Thymus (tissue), 11 donors: ENCODE results near the gene KRTDAP. TPM values are rescaled to one million over a fixed set of nuclear protein-coding genes. Genes with fewer than 3 reads are reported as not detected.
"Not testable (repeated sequence)": the region's sequence is repeated elsewhere in the genome, so short reads cannot be mapped to it uniquely, and the experiment has no call there.

ENCODE experiments used
- DNase-seq, 9 donors: peaks; one replicate each; pipeline ENCODE4 v3.0.0-alpha.2; 2013; ENCODE audit warnings: low spot score in 9 of 9, low read depth in 6 of 9, missing footprints in 1 of 9
- H3K27ac ChIP-seq, 2 donors: one replicate each; pipeline ENCODE4 v1.5.1; 2013; ENCODE audit warnings: control low read depth in 1 of 2, low read depth in 1 of 2, low read length in 1 of 2, mild to moderate bottlenecking in 1 of 2, moderate library complexity in 1 of 2
- H3K27me3 ChIP-seq, 2 donors: one replicate each; pipeline ENCODE4 v1.5.1; 2013; ENCODE audit warnings: low read length in 1 of 2; ENCODE audit not compliant: control insufficient read depth in 2 of 2, insufficient read depth in 1 of 2
- H3K36me3 ChIP-seq, 2 donors: one replicate each; pipeline ENCODE4 v1.5.1; 2013; ENCODE audit warnings: low read length in 1 of 2, mild to moderate bottlenecking in 1 of 2, moderate library complexity in 1 of 2; ENCODE audit not compliant: control insufficient read depth in 2 of 2, insufficient read depth in 2 of 2
- H3K4me1 ChIP-seq, 2 donors: one replicate each; pipeline ENCODE4 v1.5.1; 2013; ENCODE audit warnings: low read length in 2 of 2; ENCODE audit not compliant: control insufficient read depth in 2 of 2, insufficient read depth in 2 of 2
- H3K4me3 ChIP-seq, 2 donors: one replicate each; pipeline ENCODE4 v1.5.1; 2013; ENCODE audit warnings: low read length in 2 of 2, control low read depth in 1 of 2, mild to moderate bottlenecking in 1 of 2
- H3K9me3 ChIP-seq, 2 donors: one replicate each; pipeline ENCODE4 v1.5.1; 2013; ENCODE audit warnings: low read length in 1 of 2, mild to moderate bottlenecking in 1 of 2; ENCODE audit not compliant: control insufficient read depth in 2 of 2, insufficient read depth in 1 of 2
- WGBS: extraction: QIAGEN DNeasy Blood & Tissue Kit; methylation state at CpG from one replicate; pipeline ENCODE4 v1.1.7; 2013; 5-methylcytosine and 5-hydroxymethylcytosine counted together
- polyA plus RNA-seq: library from polyadenylated mRNA; stranded (reverse); fragments of 200-250 nt; gene quantifications from one replicate; pipeline ENCODE4 v1.2.3, GENCODE V29; 2013
- total RNA-seq: library from RNA; stranded (reverse); fragments of 120-200 nt; gene quantifications from one replicate; pipeline ENCODE4 v1.2.4, GENCODE V29; 2013
- donor health status: healthy.

KRTDAP gene
- total and polyA plus RNA-seq, 2 donors, result 7.9 to 523 TPM

DNA sequence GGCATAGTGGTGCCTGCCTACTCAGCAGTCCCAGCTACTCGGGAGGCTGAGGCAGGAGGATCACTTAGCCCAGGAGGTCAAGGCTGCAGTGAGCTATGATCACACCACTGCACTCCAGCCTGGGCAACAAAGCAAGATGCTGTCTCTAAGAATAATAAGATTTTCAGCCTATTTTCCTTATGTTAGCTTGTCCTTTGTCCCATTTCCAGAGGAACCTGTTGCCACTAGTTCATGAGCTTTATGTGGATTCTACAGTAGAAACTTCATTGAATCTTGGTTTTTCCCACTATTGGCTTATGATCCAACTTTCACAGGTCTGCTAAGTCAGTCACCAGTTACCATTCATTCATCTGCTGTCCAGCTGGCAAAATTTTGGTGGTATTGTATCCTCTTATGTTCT is 24.0 kb downstream of the KRTDAP start:
- no peak for DNase-seq
- Histone ChIP-seq H3K36me3 (no peaks in the 10 kb centered on the region), H3K4me1 (peaks cover 0 to 17% of the 10 kb centered on the region in 2 donors), H3K9me3 (no peaks in the 10 kb centered on the region), H3K27ac (no peak overlapping the region), H3K27me3 (no peaks in the 10 kb centered on the region), H3K4me3 (no peak overlapping the region)
- 88% methylated on average over 1 of the region's 1 CpG for WGBS

DNA sequence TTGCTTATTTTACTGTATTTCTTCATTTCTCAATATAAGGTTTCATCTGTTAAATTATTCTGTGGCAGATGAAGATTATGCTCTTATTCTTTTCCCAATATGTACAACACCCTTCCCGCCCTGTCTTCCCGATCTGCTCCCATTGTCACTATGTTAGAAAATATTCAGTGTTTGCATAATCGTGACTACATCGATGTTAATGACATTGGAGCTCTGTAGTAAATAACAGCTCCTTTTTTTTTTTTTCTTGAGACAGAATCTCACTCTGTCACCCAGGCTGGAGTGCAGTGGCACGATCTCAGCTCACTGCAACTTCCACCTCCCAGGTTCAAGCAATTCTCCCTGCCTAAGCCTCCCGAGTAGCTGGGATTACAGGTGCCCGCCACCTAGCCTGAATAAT is 27.3 kb downstream of the KRTDAP start:
- Histone ChIP-seq H3K27ac (peak overlapping the region in 1 of 2 donors; percentile 50), H3K4me1 (peaks cover 0 to 35% of the 10 kb centered on the region in 2 donors)
- H3K9me3 ChIP-seq, DNase-seq, H3K36me3 ChIP-seq, H3K27me3 ChIP-seq, H3K4me3 ChIP-seq: not testable (repeated sequence)
- whole genome bisulfite sequencing, result 40% methylated on average over 7 of the region's 7 CpGs

DNA sequence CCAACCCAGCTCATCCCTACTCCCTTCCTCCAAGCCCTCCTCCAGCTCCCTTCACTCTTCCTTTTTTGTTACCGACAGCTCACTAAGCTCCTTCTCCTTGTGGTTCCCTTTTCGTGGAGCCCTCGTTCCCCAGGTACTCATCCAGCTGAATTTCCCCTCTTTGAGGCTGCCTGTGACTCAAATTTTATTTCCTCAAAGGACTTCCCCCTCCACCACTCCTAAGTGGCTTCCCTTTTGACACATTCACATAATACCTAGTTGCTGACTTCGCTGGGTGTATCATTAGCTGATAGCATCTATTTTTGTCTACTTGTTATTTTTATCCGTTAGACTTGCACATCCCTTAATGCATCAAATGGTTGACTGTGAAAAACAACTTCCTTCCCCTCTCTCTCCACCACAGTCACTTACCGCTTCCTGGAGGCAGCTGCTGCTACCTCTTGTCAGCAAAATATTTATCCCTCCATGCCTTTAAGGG is 27.7 kb downstream of the KRTDAP start:
- Histone ChIP-seq H3K4me1 (peaks cover 0 to 39% of the 10 kb centered on the region in 2 donors), H3K4me3 (no peak overlapping the region), H3K9me3 (no peaks in the 10 kb centered on the region), H3K27me3 (no peaks in the 10 kb centered on the region), H3K36me3 (no peaks in the 10 kb centered on the region), H3K27ac (peak overlapping the region; percentile 22 to 59)
- peak in 8 of 9 donors; percentile 29 to 80 (median 54) for DNase-seq
- WGBS, result 3% methylated on average over 6 of the region's 6 CpGs

DNA sequence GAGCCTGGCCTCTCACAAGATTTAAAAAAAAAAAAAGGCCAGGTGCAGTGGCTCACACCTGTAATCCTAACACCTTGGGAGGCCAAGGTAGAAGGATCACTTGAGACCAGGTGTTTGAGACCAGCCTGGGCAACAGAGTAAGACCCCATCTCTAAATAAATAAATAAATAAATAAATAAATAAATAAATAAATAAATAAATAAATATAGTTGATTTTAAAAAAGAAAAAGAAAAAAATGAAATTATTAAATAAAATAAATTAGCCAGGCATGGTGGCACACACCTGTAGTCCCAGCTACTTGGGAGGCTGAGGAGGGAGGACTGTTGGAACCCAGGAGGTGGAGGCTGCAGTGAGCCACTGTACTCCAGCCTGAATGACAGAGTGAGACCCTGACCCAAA is 28.5 kb downstream of the KRTDAP start:
- peaks cover 0 to 39% of the 10 kb centered on the region in 2 donors for H3K4me1 ChIP-seq
- not testable (repeated sequence) for H3K36me3 ChIP-seq, H3K4me3 ChIP-seq, H3K27me3 ChIP-seq, DNase-seq, H3K27ac ChIP-seq, H3K9me3 ChIP-seq

DNA sequence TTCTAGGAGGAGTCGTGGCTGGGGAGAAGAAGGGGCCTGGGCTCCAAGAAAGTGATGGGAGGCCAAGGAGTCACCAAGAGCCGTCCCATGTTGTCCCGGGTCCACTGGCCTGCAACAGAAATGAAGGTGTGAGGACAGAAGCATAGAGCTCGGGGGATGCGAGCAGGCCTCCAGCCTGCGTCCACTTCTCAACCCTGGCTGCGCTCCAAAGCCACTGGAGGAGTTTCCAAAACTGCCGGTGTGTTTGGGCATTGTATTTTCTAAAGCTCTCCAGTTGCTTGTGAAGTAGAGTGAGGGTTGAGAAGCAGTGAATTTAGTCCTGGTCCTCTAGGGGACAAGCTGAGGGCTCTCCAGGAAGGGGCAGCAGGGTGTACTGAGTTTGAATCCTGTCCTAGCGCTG is 29.2 kb downstream of the KRTDAP start:
- WGBS, result 95% methylated on average over 9 of the region's 9 CpGs
- no peaks in the 10 kb centered on the region for H3K27me3 ChIP-seq
- no peaks in the 10 kb centered on the region for H3K36me3 ChIP-seq
- H3K9me3 ChIP-seq, result no peaks in the 10 kb centered on the region
- no peak for DNase-seq
- no peak overlapping the region for H3K27ac ChIP-seq
- peaks cover 0 to 39% of the 10 kb centered on the region in 2 donors for H3K4me1 ChIP-seq
- H3K4me3 ChIP-seq, result no peak overlapping the region

DNA sequence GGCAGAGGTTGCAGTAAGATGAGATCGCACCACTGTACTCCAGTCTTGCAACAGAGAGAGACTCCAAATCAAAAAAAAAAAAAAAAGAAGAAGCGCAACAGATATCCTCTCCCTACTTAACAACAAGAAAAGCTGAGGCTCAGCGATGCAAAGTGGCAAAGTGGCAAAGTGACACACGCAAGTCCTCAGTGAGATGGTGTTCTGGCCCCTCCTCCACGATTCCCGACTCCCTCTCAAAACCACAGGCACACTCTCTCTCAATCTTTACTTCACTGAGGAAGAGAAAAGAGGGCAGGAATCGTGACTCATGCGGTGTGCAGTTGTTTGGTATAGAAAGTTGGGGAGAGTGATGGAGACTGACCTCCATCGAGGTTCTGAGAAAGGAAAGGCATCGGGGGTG is 29.7 kb downstream of the KRTDAP start:
- H3K27ac ChIP-seq, result no peak overlapping the region
- no peaks in the 10 kb centered on the region for H3K27me3 ChIP-seq
- peaks cover 0 to 40% of the 10 kb centered on the region in 2 donors for H3K4me1 ChIP-seq
- H3K4me3 ChIP-seq, result no peak overlapping the region
- DNase-seq, result no peak
- H3K9me3 ChIP-seq, result no peaks in the 10 kb centered on the region
- 96% methylated on average over 10 of the region's 10 CpGs for WGBS
- H3K36me3 ChIP-seq, result no peaks in the 10 kb centered on the region

DNA sequence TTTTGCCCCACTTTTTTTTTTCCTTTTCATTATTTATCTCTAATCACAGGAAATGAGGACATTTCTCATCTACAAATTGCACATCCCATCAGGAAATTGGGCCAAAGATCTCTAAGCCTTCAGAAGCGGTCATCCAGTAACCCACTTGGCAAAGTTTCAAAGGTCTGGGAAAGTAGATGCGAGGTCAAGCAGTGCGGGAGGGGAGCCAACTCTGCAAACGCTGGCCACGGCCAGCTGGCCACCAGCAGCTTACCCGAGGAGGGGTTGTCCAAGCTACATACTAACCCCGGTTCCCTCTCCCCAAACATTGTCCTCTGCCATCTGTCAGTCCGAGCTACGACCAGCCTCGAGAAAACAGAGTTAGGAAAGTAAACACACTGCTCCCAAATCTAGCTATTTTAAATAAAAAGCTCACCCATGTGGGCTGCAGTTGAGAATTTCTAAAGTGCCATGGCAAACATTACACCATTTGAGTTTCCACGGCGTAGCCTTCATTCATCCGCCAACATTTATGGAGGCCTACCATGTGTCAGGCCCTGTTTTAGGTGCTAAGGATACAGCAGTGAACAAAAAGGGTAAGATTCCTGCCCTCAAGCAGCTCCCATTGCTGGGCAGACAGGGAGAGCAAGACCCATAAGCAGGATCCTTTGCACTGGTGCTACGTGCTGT is 30.7 kb downstream of the KRTDAP start:
- no peaks in the 10 kb centered on the region for H3K36me3 ChIP-seq
- 84% methylated on average over 14 of the region's 14 CpGs for WGBS
- no peak overlapping the region for H3K27ac ChIP-seq
- DNase-seq, result no peak
- no peaks in the 10 kb centered on the region for H3K9me3 ChIP-seq
- no peaks in the 10 kb centered on the region for H3K27me3 ChIP-seq
- H3K4me3 ChIP-seq, result no peak overlapping the region
- peaks cover 0 to 41% of the 10 kb centered on the region in 2 donors for H3K4me1 ChIP-seq

DNA sequence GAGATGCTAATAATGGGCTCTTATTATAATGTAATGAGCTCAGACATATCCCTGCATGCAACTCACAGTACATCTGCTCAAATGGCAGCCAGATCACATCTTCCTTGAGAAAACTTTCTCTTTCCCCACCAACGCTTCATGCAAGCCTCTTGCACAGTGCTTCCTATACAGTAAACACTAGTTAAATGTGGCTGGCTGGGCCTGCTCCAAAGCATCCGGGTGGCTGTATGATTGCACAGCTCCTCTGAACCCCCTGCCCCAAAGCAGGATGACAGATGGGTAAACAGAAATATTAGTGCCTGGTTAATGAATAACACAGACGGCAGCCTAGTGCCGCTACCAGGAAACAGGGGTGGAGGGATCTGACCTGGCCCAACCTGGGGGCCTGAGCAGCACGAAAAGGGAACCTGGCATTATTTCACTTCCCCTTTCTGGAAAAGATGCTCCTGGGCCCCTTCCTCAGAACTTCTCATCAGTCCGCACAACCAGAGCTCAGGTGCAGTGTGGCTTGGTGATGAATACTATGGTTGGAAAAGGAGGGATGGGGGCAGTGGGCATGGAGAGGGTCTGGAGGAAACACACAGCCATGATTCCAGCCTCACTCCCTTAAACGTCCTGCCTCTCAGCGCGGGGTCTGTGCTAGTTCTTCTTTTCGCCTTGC is 31.4 kb downstream of the KRTDAP start:
- WGBS, result 40% methylated on average over 10 of the region's 10 CpGs
- Histone ChIP-seq H3K27ac (peak overlapping the region; percentile 20 to 55), H3K27me3 (no peaks in the 10 kb centered on the region), H3K36me3 (no peaks in the 10 kb centered on the region), H3K4me1 (peaks cover 0 to 41% of the 10 kb centered on the region in 2 donors), H3K9me3 (no peaks in the 10 kb centered on the region), H3K4me3 (no peak overlapping the region)
- no peak for DNase-seq

DNA sequence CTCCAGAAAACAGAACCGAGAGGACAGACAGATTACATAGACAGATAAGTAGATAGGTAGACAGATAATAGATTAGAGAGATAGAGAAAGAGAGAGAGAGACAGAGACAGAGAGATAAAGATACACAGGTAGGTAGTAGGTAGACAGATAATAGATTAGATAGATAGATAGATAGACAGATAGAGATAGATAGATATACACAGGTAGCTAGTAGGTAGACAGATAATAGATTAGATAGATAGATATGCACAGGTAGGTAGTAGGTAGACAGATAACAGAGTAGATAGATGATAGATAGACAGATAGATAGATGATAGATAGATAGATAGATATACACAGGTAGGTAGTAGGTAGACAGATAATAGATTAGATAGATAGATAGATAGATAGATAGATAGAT is 32.1 kb downstream of the KRTDAP start:
- WGBS, result 94% methylated on average over 1 of the region's 1 CpG

More for the DNA sequence above, 32.1 kb downstream of the KRTDAP start:
- Histone ChIP-seq H3K36me3 (no peaks in the 10 kb centered on the region), H3K27me3 (no peaks in the 10 kb centered on the region), H3K9me3 (no peaks in the 10 kb centered on the region), H3K27ac (no peak overlapping the region), H3K4me3 (no peak overlapping the region), H3K4me1 (peaks cover 0 to 36% of the 10 kb centered on the region in 2 donors)
- DNase-seq, result no peak
